Measurements from ENCODE around the gene PNMA5.

Gene PNMA5

DNA sequence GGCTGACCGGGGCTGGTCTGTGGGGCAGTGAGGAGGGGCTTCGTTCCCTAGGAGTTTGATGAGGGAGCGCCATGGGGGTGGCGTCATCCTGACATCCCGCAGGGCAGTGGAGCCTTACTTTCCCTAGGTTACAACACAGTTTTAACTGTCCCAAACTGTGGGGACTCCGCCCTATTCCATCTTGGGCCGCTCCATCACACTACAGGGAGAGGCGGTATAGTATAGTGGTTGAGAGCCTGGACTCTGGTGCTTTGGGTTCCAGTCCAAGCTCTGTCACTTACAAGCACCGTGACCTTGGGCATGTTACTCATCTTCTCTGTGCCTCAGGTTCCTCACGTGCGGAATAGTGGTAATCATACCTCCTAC lies 51.9 kb downstream of the PNMA5 start:
- H3K27me3 ChIP-seq (ENCODE audit: control insufficient read depth, low read length), result no peaks in the 10 kb centered on the region
- no peaks in the 10 kb centered on the region for H3K9me3 ChIP-seq (ENCODE audit: control insufficient read depth, insufficient read depth, low read length)
- H3K9me2 ChIP-seq (replicated peaks; ENCODE audit: control insufficient read depth, low read length), result no peaks in the 10 kb centered on the region
- H3K27ac ChIP-seq (ENCODE audit: low read depth, low read length), result no peak overlapping the region
- peak overlapping the region; percentile 79 for H3K4me2 ChIP-seq (ENCODE audit: low read length)
- no peaks in the 10 kb centered on the region for H3F3A ChIP-seq (ENCODE audit: control insufficient read depth, insufficient read depth)
- no peaks in the 10 kb centered on the region for H3K36me3 ChIP-seq (ENCODE audit: control insufficient read depth, low read length)
- peaks cover 5% of the 10 kb centered on the region; the same call in 1 of the 2 replicates for H3K79me2 ChIP-seq (ENCODE audit: control insufficient read depth, low read length)
- TF ChIP-seq, protein P1, sequence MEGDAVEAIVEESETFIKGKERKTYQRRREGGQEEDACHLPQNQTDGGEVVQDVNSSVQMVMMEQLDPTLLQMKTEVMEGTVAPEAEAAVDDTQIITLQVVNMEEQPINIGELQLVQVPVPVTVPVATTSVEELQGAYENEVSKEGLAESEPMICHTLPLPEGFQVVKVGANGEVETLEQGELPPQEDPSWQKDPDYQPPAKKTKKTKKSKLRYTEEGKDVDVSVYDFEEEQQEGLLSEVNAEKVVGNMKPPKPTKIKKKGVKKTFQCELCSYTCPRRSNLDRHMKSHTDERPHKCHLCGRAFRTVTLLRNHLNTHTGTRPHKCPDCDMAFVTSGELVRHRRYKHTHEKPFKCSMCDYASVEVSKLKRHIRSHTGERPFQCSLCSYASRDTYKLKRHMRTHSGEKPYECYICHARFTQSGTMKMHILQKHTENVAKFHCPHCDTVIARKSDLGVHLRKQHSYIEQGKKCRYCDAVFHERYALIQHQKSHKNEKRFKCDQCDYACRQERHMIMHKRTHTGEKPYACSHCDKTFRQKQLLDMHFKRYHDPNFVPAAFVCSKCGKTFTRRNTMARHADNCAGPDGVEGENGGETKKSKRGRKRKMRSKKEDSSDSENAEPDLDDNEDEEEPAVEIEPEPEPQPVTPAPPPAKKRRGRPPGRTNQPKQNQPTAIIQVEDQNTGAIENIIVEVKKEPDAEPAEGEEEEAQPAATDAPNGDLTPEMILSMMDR (IDR thresholded peaks at IDR 0.05; ENCODE audit: low read depth, low read length, poor library complexity, severe bottlenecking), result no peak
- no peak for TF ChIP-seq EZH2phosphoT487 (IDR thresholded peaks at IDR 0.05; ENCODE audit: borderline replicate concordance, low read length)
- peaks cover 11% of the 10 kb centered on the region for H3K4me1 ChIP-seq (ENCODE audit: control insufficient read depth, low read length)
- H3K4me3 ChIP-seq (ENCODE audit: low read length), result peak overlapping the region; percentile 92
- no peaks in the 10 kb centered on the region for H4K20me1 ChIP-seq (ENCODE audit: control insufficient read depth, insufficient read depth, low read depth, low read length)

DNA sequence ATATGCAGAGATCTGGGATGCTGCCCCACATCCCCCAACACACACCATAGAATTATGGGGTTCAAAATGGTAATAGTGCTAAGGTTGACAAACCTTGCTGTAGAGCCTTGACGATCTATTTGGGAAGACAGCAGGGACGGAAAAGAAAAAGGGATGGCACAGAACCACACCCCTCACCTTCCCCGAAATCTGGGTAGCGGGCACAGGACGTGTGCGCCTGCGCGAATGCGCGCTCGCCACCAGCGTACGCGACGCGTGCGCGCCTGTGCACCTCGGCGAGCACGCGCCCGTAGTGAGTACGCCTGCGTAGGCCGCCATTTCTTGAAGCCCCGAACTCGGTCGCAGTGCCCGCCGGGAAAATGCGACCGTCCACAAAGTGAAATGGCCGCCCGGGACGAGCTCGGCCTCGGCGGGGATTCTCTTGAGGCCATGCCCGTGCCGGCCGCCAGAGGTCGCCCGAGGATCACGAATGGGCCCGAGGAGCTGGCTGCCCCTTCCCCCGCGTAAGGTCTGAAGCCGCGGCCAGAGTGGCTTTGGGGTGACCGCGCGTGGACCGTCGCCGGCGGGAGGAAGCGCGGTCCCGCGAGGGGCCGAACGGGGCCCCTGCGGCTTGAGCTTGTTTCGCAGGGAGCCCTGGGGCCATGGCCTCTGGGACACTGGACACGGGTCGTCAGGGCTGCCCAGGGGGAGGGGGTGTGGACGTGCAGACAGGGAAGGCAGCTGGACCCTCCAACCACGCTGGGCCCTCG lies 52.4 kb downstream of the PNMA5 start:
- TF ChIP-seq, protein P1 (IDR thresholded peaks at IDR 0.05; ENCODE audit: low read depth, low read length, poor library complexity, severe bottlenecking), result peak; percentile 59
- TF ChIP-seq EZH2phosphoT487 (IDR thresholded peaks at IDR 0.05; ENCODE audit: borderline replicate concordance, low read length), result no peak
- Histone ChIP-seq H3K4me3 (ENCODE audit: low read length) (peak overlapping the region; percentile 92), H4K20me1 (ENCODE audit: control insufficient read depth, insufficient read depth, low read depth, low read length) (no peaks in the 10 kb centered on the region), H3K79me2 (ENCODE audit: control insufficient read depth, low read length) (peaks cover 5% of the 10 kb centered on the region; the same call in 1 of the 2 replicates), H3K27ac (ENCODE audit: low read depth, low read length) (no peak overlapping the region), H3F3A (ENCODE audit: control insufficient read depth, insufficient read depth) (no peaks in the 10 kb centered on the region), H3K36me3 (ENCODE audit: control insufficient read depth, low read length) (no peaks in the 10 kb centered on the region), H3K9me3 (ENCODE audit: control insufficient read depth, insufficient read depth, low read length) (no peaks in the 10 kb centered on the region), H3K27me3 (ENCODE audit: control insufficient read depth, low read length) (no peaks in the 10 kb centered on the region), H3K4me2 (ENCODE audit: low read length) (peak overlapping the region; percentile 84), H3K9me2 (replicated peaks; ENCODE audit: control insufficient read depth, low read length) (no peaks in the 10 kb centered on the region), H3K4me1 (ENCODE audit: control insufficient read depth, low read length) (peaks cover 11% of the 10 kb centered on the region)
